Gastrocnemius medialis (tissue), 4 donors: ENCODE measurements around the gene KIAA1217.

Source experiments
- CTCF ChIP-seq, 5 experiments: fragments of 450-650 bp in 3 of 5; fragments of 200-600 bp in 2 of 5; sonication (generic) in 2 of 5; IDR thresholded peaks in 4 of 5; conservative IDR thresholded peaks in 1 of 5; 1 replicate in 4 of 5; 2 replicates in 1 of 5; pipeline ENCODE4 v1.5.1; 2016 to 2019; ENCODE audit warnings: antibody characterized with exemption in 5 of 5, mild to moderate bottlenecking in 3 of 5, moderate library complexity in 3 of 5
- POLR2A ChIP-seq, 2 donors: fragments of 450-650 bp; IDR thresholded peaks; one replicate each; pipeline ENCODE4 v1.6.1; 2017; ENCODE audit warnings: antibody characterized with exemption in 2 of 2, mild to moderate bottlenecking in 2 of 2, moderate library complexity in 2 of 2

- TF ChIP-seq POLR2A (IDR thresholded peaks at IDR 0.05) (no peak), CTCF (IDR thresholded peaks at IDR 0.05 in 4 of 5, conservative IDR thresholded peaks at IDR 0.05 in 1 of 5) (no peak)
Measured at GRCh38 chr10:24519950-24520349, 311.0 kb downstream of the KIAA1217 start.
